GOT3 (cell line): ENCODE measurements around the gene PDZK1.
"Not testable (repeated sequence)": the region's sequence is repeated elsewhere in the genome, so short reads cannot be mapped to it uniquely, and the experiment has no call there.

Experiments used
- DNase-seq: peaks from one replicate; lab custom pipeline; 2025; ENCODE audit warnings: mixed read lengths; lab: John Stamatoyannopoulos, UW

Gene PDZK1

DNA sequence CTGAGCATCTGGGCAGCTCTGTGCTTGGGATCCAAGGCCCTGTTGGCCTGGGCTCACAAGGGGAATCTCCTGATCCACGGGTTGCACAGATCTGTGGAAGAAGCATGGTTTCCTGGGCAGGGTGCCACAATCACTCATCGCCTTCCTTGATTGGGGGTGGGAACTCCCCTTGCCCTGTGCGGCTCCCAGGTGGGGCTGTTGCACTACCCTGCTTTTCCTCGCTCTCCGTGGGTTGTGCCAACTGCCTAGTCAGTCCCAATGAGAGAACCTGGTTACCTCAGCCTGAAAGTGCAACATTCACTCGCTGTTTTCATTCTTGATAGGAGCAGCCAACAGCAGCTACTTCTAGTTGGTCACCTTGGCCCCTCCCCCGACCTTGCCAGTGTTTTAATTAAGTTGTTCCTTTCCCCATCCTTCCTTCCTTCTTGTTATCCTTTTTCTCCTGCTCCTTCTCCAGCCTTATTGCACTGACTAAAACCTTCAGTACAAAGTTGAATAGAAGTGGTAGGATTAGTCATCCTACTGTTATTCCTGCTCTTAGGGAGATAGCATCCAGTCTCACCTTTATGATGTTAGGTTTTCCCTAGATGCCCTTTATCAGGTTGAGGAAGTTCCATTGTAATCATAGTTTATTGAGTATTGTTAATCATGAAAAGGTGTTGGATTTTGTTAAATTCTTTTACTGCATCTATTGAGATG lies 50.8 kb downstream of the PDZK1 start:
- not testable (repeated sequence) for DNase-seq

DNA sequence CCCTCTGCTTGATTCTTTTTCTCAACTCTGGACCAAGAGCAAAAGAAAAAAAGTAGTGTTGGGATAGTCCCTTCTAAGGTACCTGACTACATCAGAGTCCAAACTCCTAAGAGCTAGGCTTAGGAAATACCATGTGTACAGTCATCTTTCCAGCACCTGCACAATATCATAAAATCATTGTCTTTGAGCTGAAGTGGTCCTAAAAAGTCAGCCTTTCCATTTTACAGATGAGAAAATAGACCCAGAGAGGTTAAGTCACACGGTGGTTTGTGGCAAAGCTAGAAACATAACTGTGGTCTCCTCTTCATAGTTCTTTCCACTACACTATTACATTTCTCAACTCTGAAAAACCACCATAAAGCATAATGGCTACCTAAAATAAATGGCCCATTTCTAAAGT lies 63.2 kb downstream of the PDZK1 start:
- not testable (repeated sequence) for DNase-seq

DNA sequence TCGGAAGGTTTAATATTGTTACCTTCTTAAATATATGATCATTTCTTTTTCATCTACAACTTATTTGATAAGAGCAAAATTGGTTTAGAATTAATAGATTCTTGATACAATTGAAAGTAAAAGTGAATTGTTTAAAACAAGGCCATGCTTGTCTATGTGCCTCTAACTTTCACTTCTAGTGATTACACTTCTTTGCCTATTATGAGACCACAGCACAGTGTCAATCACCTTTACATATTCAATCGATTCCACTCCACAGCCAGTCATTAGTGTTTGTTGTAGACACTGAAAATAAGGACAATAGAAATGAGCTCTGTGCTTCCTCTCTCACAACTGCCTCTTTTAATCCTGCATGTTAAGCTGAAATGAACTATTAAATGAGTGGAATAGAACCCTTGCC lies 65.3 kb downstream of the PDZK1 start:
- DNase-seq = not testable (repeated sequence)

DNA sequence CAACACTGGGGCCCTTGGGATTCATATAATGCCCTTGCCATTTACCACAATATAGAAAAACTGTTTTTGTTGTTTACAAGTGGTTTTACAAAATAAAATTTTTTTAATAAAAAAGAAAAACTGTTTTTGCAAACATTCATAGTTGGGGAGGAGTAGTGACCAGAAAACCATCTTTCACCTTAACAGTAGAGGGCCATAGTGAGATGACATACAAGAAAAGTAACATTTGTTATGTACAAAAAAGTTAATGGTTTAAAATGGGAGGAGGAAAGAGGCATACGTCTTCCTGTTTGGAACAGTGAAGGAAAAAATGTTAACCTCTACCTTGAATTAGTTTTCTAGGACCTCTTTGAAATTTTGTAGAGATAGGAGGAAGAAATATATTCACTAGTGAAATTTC lies 70.9 kb downstream of the PDZK1 start:
- not testable (repeated sequence) for DNase-seq

DNA sequence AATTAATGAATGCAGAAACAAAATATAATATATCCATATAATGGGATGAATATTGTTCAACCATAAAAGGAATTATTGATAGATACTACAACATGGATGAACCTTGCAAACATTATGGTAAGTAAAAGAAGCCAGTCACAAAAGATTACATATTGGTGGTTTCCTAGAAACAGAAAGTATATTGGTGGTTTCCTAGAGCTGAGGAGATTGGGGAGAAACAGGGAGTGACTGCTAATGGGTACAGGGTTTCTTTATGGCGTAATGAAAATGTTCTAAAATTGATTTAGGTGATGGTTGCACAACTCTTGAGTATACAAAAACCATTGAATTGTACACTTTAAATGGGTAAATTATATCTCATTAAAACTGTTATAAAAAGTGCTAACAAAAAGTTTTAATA lies 85.0 kb downstream of the PDZK1 start:
- DNase-seq = not testable (repeated sequence)
